Measurements from ENCODE around the gene PTHLH. TPM values are rescaled to one million over a fixed set of nuclear protein-coding genes. Genes with fewer than 3 reads are reported as not detected.

PTHLH gene
- total RNA-seq, 1 experiment from 2014 or later, result 2.2 TPM

GRCh38 chr12:27940245-27940644 lies 32.3 kb downstream of the PTHLH start:
- H3K27me3 ChIP-seq (ENCODE audit: control insufficient read depth, insufficient read depth, low read length), result no peaks in the 10 kb centered on the region
- no peaks in the 10 kb centered on the region for H3K4me1 ChIP-seq (ENCODE audit: control insufficient read depth, insufficient read depth, low read length)
- no peak for TF ChIP-seq SIN3A (IDR thresholded peaks at IDR 0.05; ENCODE audit: borderline replicate concordance, insufficient read depth, low read depth, low read length)
- TF ChIP-seq, protein P1, sequence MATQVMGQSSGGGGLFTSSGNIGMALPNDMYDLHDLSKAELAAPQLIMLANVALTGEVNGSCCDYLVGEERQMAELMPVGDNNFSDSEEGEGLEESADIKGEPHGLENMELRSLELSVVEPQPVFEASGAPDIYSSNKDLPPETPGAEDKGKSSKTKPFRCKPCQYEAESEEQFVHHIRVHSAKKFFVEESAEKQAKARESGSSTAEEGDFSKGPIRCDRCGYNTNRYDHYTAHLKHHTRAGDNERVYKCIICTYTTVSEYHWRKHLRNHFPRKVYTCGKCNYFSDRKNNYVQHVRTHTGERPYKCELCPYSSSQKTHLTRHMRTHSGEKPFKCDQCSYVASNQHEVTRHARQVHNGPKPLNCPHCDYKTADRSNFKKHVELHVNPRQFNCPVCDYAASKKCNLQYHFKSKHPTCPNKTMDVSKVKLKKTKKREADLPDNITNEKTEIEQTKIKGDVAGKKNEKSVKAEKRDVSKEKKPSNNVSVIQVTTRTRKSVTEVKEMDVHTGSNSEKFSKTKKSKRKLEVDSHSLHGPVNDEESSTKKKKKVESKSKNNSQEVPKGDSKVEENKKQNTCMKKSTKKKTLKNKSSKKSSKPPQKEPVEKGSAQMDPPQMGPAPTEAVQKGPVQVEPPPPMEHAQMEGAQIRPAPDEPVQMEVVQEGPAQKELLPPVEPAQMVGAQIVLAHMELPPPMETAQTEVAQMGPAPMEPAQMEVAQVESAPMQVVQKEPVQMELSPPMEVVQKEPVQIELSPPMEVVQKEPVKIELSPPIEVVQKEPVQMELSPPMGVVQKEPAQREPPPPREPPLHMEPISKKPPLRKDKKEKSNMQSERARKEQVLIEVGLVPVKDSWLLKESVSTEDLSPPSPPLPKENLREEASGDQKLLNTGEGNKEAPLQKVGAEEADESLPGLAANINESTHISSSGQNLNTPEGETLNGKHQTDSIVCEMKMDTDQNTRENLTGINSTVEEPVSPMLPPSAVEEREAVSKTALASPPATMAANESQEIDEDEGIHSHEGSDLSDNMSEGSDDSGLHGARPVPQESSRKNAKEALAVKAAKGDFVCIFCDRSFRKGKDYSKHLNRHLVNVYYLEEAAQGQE (IDR thresholded peaks at IDR 0.05; ENCODE audit: insufficient read depth in 1 of 2, low read depth in 2 of 2, low read length in 1 of 2), result no peak
- TF ChIP-seq, protein P2, sequence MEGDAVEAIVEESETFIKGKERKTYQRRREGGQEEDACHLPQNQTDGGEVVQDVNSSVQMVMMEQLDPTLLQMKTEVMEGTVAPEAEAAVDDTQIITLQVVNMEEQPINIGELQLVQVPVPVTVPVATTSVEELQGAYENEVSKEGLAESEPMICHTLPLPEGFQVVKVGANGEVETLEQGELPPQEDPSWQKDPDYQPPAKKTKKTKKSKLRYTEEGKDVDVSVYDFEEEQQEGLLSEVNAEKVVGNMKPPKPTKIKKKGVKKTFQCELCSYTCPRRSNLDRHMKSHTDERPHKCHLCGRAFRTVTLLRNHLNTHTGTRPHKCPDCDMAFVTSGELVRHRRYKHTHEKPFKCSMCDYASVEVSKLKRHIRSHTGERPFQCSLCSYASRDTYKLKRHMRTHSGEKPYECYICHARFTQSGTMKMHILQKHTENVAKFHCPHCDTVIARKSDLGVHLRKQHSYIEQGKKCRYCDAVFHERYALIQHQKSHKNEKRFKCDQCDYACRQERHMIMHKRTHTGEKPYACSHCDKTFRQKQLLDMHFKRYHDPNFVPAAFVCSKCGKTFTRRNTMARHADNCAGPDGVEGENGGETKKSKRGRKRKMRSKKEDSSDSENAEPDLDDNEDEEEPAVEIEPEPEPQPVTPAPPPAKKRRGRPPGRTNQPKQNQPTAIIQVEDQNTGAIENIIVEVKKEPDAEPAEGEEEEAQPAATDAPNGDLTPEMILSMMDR (IDR thresholded peaks at IDR 0.05), result no peak
- TF ChIP-seq TCF7L2 (IDR thresholded peaks at IDR 0.05; ENCODE audit: low read depth, low read length), result no peak
- TF ChIP-seq POLR2AphosphoS5 (IDR thresholded peaks at IDR 0.05; ENCODE audit: low read depth, low read length), result no peak
- in situ Hi-C loops (cut with HindIII; ENCODE audit: low pct_unique_long_range_greater_than_20kb, low sequenced_read_pairs) (no loop called here), intact Hi-C loops (cut with micrococcal nuclease; ENCODE audit: unreplicated experiment) (no loop called here)
- H3K4me3 ChIP-seq (ENCODE audit: low read depth in 2 of 2, low read length in 2 of 2), result no peak overlapping the region
- H3K27ac ChIP-seq (ENCODE audit: low read length), result no peak overlapping the region
- no peaks in the 10 kb centered on the region for H3K36me3 ChIP-seq (ENCODE audit: control insufficient read depth, insufficient read depth, low read length)
- ATAC-seq, result no peak; the same call in 1 of the 2 replicates
- no peak for DNase-seq (ENCODE audit: low read depth, low spot score)
- POLR2A ChIA-PET, result no interaction called here
- no TSS peak for BruUV-seq (replicated peaks)
- no peaks in the 10 kb centered on the region for H3K9me3 ChIP-seq (ENCODE audit: control insufficient read depth, insufficient read depth, low read depth, low read length)
- CTCF ChIA-PET, result interaction anchor here (0.7 to 1.0 kb wide), 4 partner anchors 31 to 972 kb away, joined by 3 to 4 read pairs (median 3); no protein-coding TSS in a partner anchor

DNA sequence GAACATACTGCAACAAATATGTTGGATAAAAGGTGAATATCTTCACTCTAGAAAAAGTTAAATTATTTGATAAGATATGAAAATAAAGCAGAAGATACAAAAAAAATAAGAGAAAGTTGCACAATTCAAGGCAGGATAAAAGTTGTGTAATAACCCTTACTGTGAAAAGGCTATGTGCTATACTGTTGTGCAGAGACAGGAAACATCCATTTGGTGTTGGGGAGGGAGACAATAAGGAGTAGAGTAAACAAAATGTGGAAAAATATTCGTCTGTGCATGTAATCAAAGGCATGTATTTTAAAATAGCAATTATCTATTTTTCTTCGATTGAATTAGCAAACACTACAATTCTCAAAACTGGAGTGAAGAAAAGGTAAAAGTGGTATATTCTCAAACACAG lies 34.8 kb downstream of the PTHLH start:
- TF ChIP-seq, protein P1 (IDR thresholded peaks at IDR 0.05; ENCODE audit: insufficient read depth in 1 of 2, low read depth in 2 of 2, low read length in 1 of 2), result no peak
- TF ChIP-seq SIN3A (IDR thresholded peaks at IDR 0.05; ENCODE audit: borderline replicate concordance, insufficient read depth, low read depth, low read length) (no peak), POLR2AphosphoS5 (IDR thresholded peaks at IDR 0.05; ENCODE audit: low read depth, low read length) (no peak), TCF7L2 (IDR thresholded peaks at IDR 0.05; ENCODE audit: low read depth, low read length) (no peak)
- TF ChIP-seq, protein P2 (IDR thresholded peaks at IDR 0.05), result no peak
- POLR2A ChIA-PET, result no interaction called here
- CTCF ChIA-PET, result no interaction called here

More for the DNA sequence above, 34.8 kb downstream of the PTHLH start:
- DNase-seq (ENCODE audit: low read depth, low spot score) (no peak), ATAC-seq (no peak)
- in situ Hi-C loops (cut with HindIII; ENCODE audit: low pct_unique_long_range_greater_than_20kb, low sequenced_read_pairs), result no loop called here
- Histone ChIP-seq H3K36me3 (ENCODE audit: control insufficient read depth, insufficient read depth, low read length) (no peaks in the 10 kb centered on the region), H3K4me3 (ENCODE audit: low read depth in 2 of 2, low read length in 2 of 2) (no peak overlapping the region), H3K27me3 (ENCODE audit: control insufficient read depth, insufficient read depth, low read length) (no peaks in the 10 kb centered on the region), H3K4me1 (ENCODE audit: control insufficient read depth, insufficient read depth, low read length) (no peaks in the 10 kb centered on the region), H3K9me3 (ENCODE audit: control insufficient read depth, insufficient read depth, low read depth, low read length) (no peaks in the 10 kb centered on the region), H3K27ac (ENCODE audit: low read length) (no peak overlapping the region)
- BruUV-seq (replicated peaks), result no TSS peak
- intact Hi-C loops (cut with micrococcal nuclease; ENCODE audit: unreplicated experiment), result no loop called here

All from Panc1 (cell line).